ENCODE data around the gene GPR85.

DNA sequence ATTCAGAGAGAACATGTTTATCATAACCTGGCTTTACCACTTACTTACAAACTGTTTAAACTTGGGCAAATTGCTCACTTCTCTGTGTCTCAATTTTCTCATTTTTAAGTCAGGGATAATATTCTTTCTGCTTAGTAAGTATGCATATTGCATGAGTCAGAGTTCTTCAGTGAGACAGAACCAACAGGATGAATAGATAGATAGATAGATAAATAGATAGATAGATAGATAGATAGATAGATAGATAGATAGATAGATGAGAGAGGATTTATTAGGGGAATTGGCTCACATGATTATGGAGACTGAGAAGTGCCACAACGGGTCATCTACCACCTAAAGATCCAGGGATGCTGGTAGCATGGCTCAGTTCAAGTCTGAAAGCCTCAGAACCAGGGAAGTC is 47.4 kb upstream of the GPR85 start:
- TF ChIP-seq CTCF (IDR thresholded peaks at IDR 0.05), result no peak
- TF ChIP-seq POLR2A (IDR thresholded peaks at IDR 0.05), result no peak
- no peak for TF ChIP-seq POLR2AphosphoS5 (IDR thresholded peaks at IDR 0.05)
- TF ChIP-seq EP300 (IDR thresholded peaks at IDR 0.05), result no peak

Data from stomach (tissue), 4 donors.